ENCODE data around the gene SYT2.
"Not testable (repeated sequence)": the region's sequence is repeated elsewhere in the genome, so short reads cannot be mapped to it uniquely, and the experiment has no call there.

Gene SYT2

GRCh38 chr1:202643397-202644218 lies 66.6 kb downstream of the SYT2 start:
- no peak for DNase-seq (ENCODE audit: low read depth)

- no peak for DNase-seq (ENCODE audit: low read depth)
Observed at GRCh38 chr1:202642619-202643291, 67.5 kb downstream of the SYT2 start.

DNA sequence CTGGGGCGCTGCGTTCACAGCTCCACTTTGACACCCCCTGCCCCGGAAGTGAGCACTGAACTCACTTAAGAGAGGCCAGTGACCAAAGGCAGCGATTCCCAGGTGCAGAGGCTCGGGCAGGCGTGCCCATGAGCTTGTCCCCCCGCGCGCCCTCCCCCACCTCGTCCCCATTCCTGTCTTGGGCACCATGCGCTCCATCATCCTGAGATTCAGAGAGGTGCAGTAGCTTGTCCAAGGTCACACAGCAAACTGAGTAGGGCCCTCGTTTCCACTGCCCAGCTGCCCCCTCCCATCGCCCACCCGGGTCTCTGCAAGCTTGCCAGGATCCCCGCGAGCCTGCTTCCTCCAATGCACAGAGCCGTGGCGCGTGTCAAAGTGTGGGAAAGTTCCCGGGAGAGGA lies 68.0 kb downstream of the SYT2 start:
- no peak for DNase-seq (ENCODE audit: low read depth)

- DNase-seq (ENCODE audit: low read depth): no peak
Observed at GRCh38 chr1:202639500-202639899, 70.8 kb downstream of the SYT2 start.

DNA sequence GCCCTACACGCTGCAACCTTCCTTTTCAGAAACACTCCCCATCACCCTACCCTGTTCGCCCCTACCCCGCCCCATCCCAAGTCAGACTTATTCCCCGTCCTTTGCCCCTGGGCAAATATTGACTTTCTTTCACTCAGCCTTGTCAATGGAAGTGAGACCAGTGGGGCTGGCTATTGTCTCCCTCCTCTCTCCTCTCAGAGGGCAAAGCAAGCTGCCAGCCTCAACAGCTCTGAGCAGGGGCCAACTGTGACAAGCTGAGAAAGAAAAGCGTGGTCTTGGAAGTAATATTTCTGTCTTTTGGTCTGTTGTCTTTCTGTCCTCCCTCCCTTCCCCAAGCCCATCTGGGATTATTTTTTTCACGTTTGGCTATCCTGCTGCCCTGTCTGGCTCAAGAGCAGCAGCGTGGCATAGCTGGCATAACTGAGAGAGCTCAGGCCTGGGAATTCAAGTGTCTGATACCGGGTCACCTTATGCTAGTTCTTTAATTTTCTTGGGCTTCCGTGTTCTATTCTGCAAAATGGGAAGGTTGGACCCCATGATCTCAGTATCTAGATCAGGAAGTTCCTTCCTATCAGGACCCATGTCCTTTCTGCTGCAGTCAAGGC lies 71.5 kb downstream of the SYT2 start:
- not testable (repeated sequence) for DNase-seq (ENCODE audit: low read depth)

DNA sequence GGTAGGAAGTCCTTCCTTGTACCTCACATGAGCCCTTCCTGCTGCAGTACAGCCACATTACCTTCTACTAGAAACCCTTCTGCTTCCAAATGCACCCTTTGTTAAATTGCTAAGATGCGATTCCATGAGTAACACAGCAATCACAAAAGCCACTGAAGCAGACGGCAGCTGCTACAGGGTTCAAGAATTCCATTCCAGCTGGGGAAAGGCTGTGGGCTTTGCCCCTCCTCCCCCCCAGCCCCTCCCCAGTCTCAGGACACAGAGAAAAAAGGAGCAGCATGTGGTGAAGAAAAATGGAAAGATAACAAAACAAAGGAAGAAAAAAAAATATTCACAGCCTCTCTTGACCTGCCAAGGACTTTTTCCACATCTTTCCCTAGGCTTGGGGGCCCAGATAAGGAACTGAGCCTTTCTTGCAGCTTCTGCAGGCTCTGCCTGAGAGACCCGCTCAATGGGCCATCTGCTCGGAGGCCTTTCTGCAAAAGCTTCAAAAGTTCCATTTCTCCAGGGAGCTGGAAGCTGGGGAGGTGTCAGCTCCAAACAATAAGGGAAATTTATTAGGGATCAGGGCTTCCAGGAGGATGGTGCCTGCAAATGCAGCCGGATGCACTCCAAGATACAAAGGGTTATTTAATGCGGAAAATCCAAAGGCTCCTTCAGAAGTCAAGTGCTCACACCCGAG lies 72.1 kb downstream of the SYT2 start:
- no peak for DNase-seq (ENCODE audit: low read depth)

DNA sequence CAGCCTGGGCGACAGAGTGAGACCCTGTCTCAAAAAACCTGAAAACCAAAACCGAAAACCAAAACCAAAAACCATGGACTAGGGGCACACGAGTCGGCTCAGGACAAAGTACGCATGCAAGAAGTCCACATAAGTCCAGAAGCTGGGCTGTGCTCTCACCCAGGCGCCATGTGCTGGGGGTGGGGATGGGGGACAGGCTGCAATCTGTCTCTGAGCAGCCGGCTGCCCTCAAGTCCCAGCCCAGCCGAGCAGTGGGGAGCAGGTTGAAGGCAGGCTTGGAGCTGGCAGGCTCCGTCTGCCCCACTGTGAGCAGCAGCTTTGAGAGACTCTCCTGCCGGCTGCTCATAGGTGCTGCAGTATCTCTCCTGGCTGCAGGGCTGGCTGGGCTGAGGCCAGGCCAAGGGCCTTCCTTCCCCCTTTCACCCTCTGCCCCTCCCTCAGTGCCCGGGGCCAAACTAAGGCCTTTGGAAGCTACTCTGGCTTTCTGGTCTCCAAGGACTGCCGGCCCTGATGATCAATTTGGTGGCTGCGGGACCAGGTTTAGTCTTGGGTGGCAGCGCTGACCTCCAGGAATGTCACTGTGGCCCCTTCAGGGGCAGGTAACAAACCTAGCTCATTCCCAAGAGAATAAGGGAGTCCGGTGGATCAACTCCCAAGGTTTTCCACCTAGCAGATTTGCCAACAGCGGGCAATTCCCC lies 72.8 kb downstream of the SYT2 start:
- not testable (repeated sequence) for DNase-seq (ENCODE audit: low read depth)

- not testable (repeated sequence) for DNase-seq (ENCODE audit: low read depth)
Observed at GRCh38 chr1:202636171-202636570, 74.1 kb downstream of the SYT2 start.

DNA sequence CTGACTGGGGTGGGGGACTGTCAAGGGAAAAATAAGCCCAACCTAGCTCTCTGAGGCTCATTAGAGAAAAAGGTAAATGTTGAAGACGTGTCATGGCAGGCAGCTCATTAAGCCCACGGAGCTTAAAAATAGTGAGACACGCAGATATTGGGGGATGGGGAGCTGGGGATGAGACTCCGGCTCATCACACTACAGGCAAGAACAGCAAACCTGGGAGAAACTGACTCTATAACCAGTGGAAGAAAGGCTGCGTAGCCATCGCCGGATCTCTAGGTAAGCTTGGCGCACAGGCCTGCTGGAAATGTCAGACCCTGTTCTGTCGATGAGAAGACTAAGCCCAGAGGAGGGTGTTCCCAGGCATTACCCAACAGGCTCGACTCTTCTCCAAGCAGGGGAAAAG lies 78.0 kb downstream of the SYT2 start:
- DNase-seq (ENCODE audit: low read depth): no peak

GRCh38 chr1:202631076-202631923 lies 79.0 kb downstream of the SYT2 start:
- no peak for DNase-seq (ENCODE audit: low read depth)

GRCh38 chr1:202630541-202630940 lies 79.7 kb downstream of the SYT2 start:
- no peak for DNase-seq (ENCODE audit: low read depth)

GRCh38 chr1:202630096-202630495 lies 80.2 kb downstream of the SYT2 start:
- DNase-seq (ENCODE audit: low read depth): not testable (repeated sequence)

- not testable (repeated sequence) for DNase-seq (ENCODE audit: low read depth)
Observed at GRCh38 chr1:202629257-202629811, 80.9 kb downstream of the SYT2 start.

GRCh38 chr1:202628646-202629215 lies 81.5 kb downstream of the SYT2 start:
- no peak for DNase-seq (ENCODE audit: low read depth)

- DNase-seq (ENCODE audit: low read depth): no peak
Observed at GRCh38 chr1:202627841-202628565, 82.3 kb downstream of the SYT2 start.

DNA sequence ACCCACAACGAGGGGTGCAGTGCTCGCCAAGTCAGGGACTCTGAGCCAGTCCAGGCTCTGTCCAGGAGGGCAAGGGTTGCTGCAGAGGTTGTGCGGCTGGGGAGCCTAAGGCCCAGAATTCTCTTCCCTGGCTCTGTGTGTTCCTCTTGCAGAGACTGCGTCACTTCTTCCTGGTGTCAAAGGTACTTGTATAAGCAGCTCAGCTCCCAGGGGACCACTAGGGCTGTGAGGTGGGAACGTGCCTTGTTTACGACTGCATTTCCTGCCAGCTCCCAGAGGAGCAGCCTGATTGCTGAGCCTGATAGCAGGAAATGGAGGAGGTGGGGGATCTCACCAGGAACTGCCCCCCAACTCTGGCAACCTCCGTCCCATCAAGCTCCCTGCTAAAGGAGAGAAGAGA lies 83.2 kb downstream of the SYT2 start:
- not testable (repeated sequence) for DNase-seq (ENCODE audit: low read depth)

- no peak for DNase-seq (ENCODE audit: low read depth)
Observed at GRCh38 chr1:202625416-202626360, 84.6 kb downstream of the SYT2 start.

DNA sequence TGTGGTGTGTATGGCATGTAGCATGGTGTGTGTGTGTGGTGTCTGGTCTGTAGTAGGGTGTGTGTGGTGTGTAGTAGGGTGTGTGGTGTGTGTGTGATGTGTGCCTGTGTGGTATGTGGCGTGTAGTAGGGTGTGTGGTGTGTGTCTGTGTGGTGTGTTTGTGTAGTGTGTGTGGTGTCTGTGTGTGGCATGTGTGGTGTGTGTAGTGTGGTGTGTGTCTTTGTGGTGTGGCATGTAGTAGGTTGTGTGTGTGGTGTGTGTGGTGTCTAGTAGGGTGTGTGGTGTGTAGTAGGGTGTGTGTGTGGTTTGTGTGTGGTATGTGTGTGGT lies 85.5 kb downstream of the SYT2 start:
- no peak for DNase-seq (ENCODE audit: low read depth)

Data from HS-5 (cell line).